Ascending aorta (tissue), 2 donors: Measurements from ENCODE around the gene OR5AP2. TPM values are rescaled to one million over a fixed set of nuclear protein-coding genes. Genes with fewer than 3 reads are reported as not detected.
"Not testable (repeated sequence)": the region's sequence is repeated elsewhere in the genome, so short reads cannot be mapped to it uniquely, and the experiment has no call there.

Experiments used
- DNase-seq, 2 donors: peaks; one replicate each; pipeline ENCODE4 v3.0.0-alpha.2; 2019; ENCODE audit warnings: low spot score in 2 of 2
- H3K27ac ChIP-seq, 2 donors: fragments of 200-600 bp; sonication (generic); one replicate each; pipeline ENCODE4 v1.5.1; 2016 to 2017; ENCODE audit warnings: mild to moderate bottlenecking in 1 of 2
- H3K27me3 ChIP-seq: fragments of 200-600 bp; sonication (generic); one replicate; pipeline ENCODE4 v1.5.1; 2017
- H3K36me3 ChIP-seq, 2 donors: fragments of 200-600 bp; sonication (generic); one replicate each; pipeline ENCODE4 v1.5.1; 2016
- H3K4me1 ChIP-seq, 2 donors: fragments of 200-600 bp; sonication (generic); one replicate each; pipeline ENCODE4 v1.5.1; 2016 to 2017; ENCODE audit warnings: mild to moderate bottlenecking in 1 of 2
- H3K4me3 ChIP-seq, 2 donors: fragments of 200-600 bp; sonication (generic); one replicate each; pipeline ENCODE4 v1.5.1; 2016 to 2017; ENCODE audit warnings: mild to moderate bottlenecking in 1 of 2
- H3K9me3 ChIP-seq, 2 donors: fragments of 200-600 bp; sonication (generic); one replicate each; pipeline ENCODE4 v1.5.1; 2016
- intact Hi-C: fragments of 100-400 bp; cut with DNase I; formaldehyde crosslinking; loops from one replicate; pipeline ENCODE4 v1.15.1; 2023
- total RNA-seq: library from RNA; depleted of rRNA; stranded (reverse); fragments of >200 nt; gene quantifications from one replicate; pipeline ENCODE4 v1.1.0, GENCODE V29; 2016
- TF ChIP-seq, protein P1 (sequence below), 3 experiments: fragments of 200-600 bp in 2 of 3; fragments of 450-650 bp in 1 of 3; sonication (generic) in 2 of 3; IDR thresholded peaks; one replicate each; pipeline ENCODE4 v1.5.1; 2016 to 2019; ENCODE audit warnings: antibody characterized with exemption in 3 of 3, mild to moderate bottlenecking in 1 of 3, moderate library complexity in 1 of 3

Gene OR5AP2
- total RNA-seq = not detected

GRCh38 chr11:56642339-56642738 is at the start of gene OR5AP2:
Gene OR5AP2 (minus strand): TSS chr11:56642439. CDS start chr11:56642439, 0 bp downstream.
- no peak for DNase-seq
- H3K27me3 ChIP-seq = no peaks in the 10 kb centered on the region
- H3K36me3 ChIP-seq = no peaks in the 10 kb centered on the region
- H3K27ac ChIP-seq = no peak within 1 kb of the TSS
- H3K4me3 ChIP-seq = no peak within 1 kb of the TSS
- intact Hi-C loops = no loop called here
- no peaks in the 10 kb centered on the region for H3K9me3 ChIP-seq
- H3K4me1 ChIP-seq = no peaks in the 10 kb centered on the region
- TF ChIP-seq, protein P1, sequence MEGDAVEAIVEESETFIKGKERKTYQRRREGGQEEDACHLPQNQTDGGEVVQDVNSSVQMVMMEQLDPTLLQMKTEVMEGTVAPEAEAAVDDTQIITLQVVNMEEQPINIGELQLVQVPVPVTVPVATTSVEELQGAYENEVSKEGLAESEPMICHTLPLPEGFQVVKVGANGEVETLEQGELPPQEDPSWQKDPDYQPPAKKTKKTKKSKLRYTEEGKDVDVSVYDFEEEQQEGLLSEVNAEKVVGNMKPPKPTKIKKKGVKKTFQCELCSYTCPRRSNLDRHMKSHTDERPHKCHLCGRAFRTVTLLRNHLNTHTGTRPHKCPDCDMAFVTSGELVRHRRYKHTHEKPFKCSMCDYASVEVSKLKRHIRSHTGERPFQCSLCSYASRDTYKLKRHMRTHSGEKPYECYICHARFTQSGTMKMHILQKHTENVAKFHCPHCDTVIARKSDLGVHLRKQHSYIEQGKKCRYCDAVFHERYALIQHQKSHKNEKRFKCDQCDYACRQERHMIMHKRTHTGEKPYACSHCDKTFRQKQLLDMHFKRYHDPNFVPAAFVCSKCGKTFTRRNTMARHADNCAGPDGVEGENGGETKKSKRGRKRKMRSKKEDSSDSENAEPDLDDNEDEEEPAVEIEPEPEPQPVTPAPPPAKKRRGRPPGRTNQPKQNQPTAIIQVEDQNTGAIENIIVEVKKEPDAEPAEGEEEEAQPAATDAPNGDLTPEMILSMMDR (IDR thresholded peaks at IDR 0.05) = no peak

DNA sequence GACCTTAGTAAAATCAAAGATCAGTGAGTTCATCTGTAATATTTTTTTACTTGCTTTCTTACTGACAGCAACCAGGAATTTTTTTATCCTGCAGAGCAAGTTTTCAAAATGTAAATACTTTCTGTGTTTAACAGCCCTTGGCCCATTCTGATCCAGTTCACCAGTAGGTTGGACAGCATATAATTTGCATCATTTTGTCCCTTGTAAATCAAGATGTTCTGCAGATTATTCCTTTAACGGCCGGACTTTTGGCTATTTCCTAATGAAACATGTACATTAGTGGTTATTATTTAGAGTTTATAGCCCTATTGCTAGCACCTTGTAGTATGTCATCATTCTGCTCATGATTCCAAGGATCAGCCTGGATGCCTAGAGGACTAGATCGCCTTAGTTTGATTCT is 48.9 kb upstream of the OR5AP2 start:
- DNase-seq, H3K27me3 ChIP-seq, intact Hi-C loops, H3K9me3 ChIP-seq, H3K27ac ChIP-seq, H3K4me1 ChIP-seq, H3K4me3 ChIP-seq, H3K36me3 ChIP-seq: not testable (repeated sequence)

DNA sequence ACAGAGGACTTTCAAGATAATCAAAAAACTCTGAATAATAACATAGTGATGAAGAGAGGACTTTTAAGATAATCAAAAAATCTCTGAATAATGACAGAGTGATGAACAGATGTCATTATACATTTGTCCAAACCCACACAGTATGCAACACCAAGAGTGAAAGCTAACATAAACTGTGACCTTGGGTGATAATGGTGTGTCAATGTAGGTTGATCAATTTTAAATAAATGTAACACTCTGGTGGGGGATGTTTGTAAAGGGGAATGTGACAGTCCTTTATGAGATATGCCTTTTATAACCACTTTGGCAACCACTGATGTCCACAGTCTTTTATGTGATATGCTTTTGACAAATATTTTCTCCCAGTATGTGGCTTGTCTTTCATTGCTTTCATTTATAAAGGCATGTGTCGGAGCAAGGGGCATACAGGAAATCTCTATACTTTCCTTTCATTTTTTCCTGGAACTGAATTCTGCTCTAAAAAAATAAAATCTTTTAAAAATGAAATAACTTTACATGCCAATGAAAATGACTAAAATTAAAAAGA is 46.4 kb upstream of the OR5AP2 start:
- Histone ChIP-seq H3K27me3 (no peaks in the 10 kb centered on the region), H3K4me3 (no peak overlapping the region), H3K4me1 (no peaks in the 10 kb centered on the region), H3K36me3 (no peaks in the 10 kb centered on the region), H3K27ac (no peak overlapping the region), H3K9me3 (no peaks in the 10 kb centered on the region)
- TF ChIP-seq, protein P1 (IDR thresholded peaks at IDR 0.05) = no peak
- DNase-seq = no peak
- intact Hi-C loops = no loop called here

- no peak for DNase-seq
- TF ChIP-seq, protein P1 (IDR thresholded peaks at IDR 0.05) = no peak
- Histone ChIP-seq H3K4me3 (no peak overlapping the region), H3K27me3 (no peaks in the 10 kb centered on the region), H3K4me1 (no peaks in the 10 kb centered on the region), H3K27ac (no peak overlapping the region), H3K36me3 (no peaks in the 10 kb centered on the region), H3K9me3 (no peaks in the 10 kb centered on the region)
- intact Hi-C loops = no loop called here
Measured at GRCh38 chr11:56670984-56671383, 28.7 kb upstream of the OR5AP2 start.

DNA sequence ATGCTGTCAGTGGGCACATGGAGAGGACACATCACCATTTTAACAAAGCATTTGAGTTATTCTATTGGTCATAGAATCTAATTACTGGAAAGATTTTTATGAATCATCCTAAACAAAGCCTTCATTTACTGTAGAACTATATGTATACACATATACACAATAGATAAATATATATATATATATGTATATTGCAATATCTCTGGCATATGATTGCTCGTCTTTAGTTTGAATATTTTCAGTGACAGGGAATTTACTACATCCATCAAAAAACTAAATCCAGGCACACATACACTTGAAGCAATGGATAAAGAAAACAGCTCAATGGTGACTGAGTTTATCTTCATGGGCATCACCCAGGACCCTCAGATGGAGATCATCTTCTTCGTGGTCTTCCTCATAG is 21.1 kb upstream of the OR5AP2 start, which contains the start of gene OR5AR1:
OR5AR1 (plus strand) TSS at position 301 of the 400 bp plus-strand sequence; CDS start at position 301, 0 bp downstream.
- H3K4me1 ChIP-seq = no peaks in the 10 kb centered on the region
- H3K27me3 ChIP-seq = no peaks in the 10 kb centered on the region
- no peaks in the 10 kb centered on the region for H3K36me3 ChIP-seq
- no peaks in the 10 kb centered on the region for H3K9me3 ChIP-seq
- intact Hi-C loops = no loop called here
- DNase-seq = no peak
- TF ChIP-seq, protein P1 (IDR thresholded peaks at IDR 0.05) = no peak
- no peak within 1 kb of the TSS for H3K27ac ChIP-seq
- no peak within 1 kb of the TSS for H3K4me3 ChIP-seq

GRCh38 chr11:56659755-56660154 is 17.5 kb upstream of the OR5AP2 start:
- intact Hi-C loops = no loop called here
- Histone ChIP-seq H3K36me3 (no peaks in the 10 kb centered on the region), H3K27ac (no peak overlapping the region), H3K27me3 (no peaks in the 10 kb centered on the region), H3K4me3 (no peak overlapping the region), H3K9me3 (no peaks in the 10 kb centered on the region), H3K4me1 (no peaks in the 10 kb centered on the region)
- TF ChIP-seq, protein P1 (IDR thresholded peaks at IDR 0.05) = no peak
- no peak for DNase-seq
